Activated T-helper 1 cell treated with anti-CD3 and anti-CD28 coated beads, Interleukin-2, amount 50 U/mL, for 16 hours (primary cell): ENCODE measurements around the gene ZNF536.
"Not testable (repeated sequence)": the region's sequence is repeated elsewhere in the genome, so short reads cannot be mapped to it uniquely, and the experiment has no call there.

Experiments
- DNase-seq, 2 donors: peaks; one replicate each; pipeline ENCODE4 v3.0.0-alpha.2; 2020; ENCODE audit warnings: low read depth in 1 of 2, low spot score in 1 of 2

ZNF536 gene

DNA sequence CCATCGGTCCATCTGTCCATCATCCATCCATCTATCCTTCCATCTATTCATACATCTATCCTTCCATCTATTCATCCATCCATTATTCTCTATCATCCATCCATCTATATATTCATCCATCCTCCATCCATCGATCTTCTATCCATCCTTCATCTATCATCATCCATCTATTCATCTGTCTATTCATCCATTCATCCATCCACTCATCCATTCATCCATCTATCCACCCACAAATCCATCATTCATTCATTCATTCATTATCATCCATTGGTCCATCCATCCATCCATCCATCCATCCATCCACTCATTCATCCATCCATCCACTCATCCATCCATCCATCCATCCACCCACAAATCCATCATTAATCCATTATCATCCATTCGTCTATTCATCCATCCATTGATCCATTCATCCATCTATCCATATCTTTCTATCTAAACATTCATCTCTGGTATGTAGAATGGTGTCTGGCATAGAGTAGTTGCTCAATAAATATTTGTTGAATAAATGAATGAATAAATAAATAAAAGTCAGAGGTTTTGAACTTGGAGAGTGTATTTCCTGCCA is 36.6 kb downstream of the ZNF536 start:
- no peak for DNase-seq

GRCh38 chr19:30411714-30412113 is 39.5 kb downstream of the ZNF536 start:
- no peak for DNase-seq

- DNase-seq = no peak
Measured at GRCh38 chr19:30416375-30416774, 44.2 kb downstream of the ZNF536 start.

GRCh38 chr19:30417166-30417565 is 45.0 kb downstream of the ZNF536 start:
- not testable (repeated sequence) for DNase-seq

DNA sequence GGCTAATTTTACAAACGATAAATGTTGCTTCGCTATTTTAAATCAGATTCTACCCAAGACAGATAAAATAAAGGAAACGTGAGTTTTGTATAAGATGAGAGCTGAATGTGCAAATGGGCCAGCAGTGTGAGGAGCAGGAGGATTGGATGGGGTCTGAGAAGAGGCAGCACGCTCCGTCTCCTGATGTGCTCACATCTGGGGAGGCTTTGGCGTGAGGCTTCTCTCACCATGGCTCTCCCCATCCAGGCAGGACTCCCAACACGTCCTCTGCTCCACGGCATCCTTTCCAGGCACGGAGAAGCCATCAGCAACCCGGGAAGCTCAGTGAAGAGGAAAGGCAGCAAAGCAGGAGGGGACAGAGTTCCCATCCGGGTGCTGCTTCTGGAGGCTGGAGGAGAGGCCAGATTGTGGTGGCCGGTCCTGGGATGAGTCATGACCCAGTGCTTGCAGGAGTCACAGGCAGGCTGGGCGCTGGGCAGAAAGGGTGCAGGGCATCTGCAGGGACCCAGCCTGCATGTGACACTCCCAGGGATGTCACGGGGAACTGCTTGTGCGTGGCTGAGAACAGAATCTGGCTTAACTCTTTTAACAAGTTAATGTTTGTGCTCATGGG is 47.5 kb downstream of the ZNF536 start:
- no peak for DNase-seq

DNA sequence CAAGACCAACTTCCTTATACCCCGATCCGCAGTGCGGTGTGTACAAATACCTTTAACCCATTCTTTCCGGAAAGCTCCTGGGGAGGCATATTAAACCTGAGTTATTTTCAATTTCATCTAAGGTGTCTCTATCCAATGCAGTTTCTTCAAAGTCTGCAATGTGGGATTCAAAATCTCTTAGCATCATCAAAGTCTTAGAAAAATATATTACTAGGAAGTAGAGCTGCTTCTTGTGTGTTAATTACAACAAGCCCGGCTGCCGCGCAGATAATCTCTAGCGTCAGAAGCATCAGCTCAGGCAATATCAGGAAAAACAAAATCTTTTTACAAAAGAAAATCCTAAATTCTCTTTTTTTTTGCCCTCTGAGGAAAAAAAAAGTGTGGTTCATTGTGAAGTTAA is 48.1 kb downstream of the ZNF536 start:
- no peak for DNase-seq

DNA sequence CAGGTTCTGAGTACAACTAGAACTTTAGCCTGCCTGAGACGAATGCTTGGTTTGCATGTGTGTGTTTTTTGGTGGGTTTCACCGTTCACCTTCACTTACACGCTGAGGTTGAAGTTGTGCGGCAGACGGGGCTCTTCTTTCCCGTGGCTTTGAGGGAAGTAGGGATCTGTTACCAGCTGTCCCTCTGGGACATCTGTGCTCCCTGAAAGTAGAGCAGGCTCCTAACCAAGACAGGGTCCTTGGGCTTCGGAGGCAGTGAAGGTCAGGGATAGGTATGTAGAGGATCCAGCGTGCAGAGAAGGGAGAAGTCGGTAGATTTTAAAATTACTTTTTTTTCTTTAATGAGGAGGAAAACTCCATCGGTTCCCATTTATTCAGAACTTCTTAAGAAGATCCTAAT is 48.7 kb downstream of the ZNF536 start:
- DNase-seq = no peak

DNA sequence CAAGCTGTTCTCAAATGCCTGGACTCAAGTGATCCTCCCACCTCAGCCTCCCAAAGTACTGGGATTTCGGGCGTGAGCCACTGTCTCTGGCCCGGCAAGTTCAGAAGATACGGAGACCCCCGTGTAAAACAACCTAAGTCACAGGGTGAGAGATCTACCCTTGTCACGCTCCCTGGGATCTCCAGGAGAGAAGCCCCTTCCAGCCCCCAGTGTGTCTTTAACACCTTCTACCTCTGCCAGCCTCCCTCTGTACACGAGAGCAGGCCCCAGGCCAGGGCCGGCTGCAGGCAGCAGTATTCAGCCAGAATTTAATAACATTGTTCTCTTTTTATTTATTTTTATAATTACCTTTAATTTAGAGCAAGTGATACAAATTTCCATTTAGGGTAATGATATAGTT is 49.4 kb downstream of the ZNF536 start:
- DNase-seq = no peak

GRCh38 chr19:30423481-30423880 is 51.3 kb downstream of the ZNF536 start:
- no peak for DNase-seq

GRCh38 chr19:30425885-30426838 is 54.0 kb downstream of the ZNF536 start:
- no peak for DNase-seq

DNA sequence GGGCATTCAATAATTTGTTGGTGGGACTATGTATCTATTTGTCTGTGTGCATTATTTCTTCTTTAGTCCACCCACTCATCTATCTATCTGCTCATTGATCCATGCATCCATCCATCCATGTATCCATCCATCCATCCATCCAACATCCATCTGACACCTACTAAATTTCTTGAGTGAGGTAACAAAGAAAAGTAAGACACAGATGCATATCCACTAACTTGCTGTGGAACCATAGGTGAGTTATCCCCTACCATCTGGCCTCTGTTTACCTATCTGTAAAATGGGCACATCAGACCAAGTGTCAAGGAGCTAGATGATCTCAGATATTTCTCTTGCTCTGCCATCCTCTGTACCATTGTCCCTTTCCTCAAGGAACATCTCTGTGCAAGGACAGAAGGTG is 54.7 kb downstream of the ZNF536 start:
- DNase-seq = no peak

- DNase-seq = no peak
Measured at GRCh38 chr19:30428092-30428680, 56.0 kb downstream of the ZNF536 start.

DNA sequence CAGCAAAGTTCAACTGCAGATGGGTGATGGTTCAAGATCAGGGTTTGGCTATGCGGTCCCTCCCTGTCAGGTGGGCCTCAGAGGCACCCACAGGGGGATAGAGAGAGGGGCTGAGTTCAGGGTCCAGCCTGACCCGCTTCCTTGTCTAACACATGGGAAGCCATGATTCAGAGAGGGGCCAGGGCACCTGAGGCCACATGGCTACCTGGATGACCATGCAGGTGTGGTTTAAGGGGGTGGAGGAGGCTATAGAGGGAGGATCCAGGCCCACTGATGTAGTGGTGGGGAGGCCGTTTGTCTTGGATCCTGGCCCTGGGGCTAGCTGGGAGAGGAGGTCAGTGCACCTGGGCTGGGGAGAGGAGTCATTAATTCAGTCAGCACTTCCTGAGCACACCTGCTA is 56.7 kb downstream of the ZNF536 start:
- DNase-seq = no peak

DNA sequence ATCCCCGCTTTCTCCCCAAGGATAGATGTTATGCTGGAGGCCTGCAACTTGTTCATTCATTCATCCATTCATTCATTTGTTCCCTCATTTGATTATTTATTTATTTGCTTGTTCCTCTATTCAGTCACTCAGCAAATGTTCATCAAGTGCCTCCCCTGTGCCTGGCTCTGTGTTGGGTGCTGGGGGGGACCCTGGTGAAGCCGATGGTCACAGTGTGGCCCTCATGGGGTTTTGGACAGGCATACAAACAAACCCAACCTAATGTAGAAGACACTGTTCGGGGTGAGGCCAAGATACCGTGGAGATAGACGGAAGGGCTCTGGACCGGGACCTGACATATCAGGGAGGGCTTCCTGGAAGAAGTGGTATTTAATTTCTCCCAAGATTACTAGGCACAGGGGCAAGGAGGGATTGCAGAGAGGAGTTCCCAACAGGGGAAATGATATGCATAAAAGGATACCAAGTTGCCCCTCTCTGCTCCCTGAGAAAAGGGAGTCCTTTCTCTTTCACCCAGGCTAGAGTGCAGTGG is 58.1 kb downstream of the ZNF536 start:
- no peak for DNase-seq

DNA sequence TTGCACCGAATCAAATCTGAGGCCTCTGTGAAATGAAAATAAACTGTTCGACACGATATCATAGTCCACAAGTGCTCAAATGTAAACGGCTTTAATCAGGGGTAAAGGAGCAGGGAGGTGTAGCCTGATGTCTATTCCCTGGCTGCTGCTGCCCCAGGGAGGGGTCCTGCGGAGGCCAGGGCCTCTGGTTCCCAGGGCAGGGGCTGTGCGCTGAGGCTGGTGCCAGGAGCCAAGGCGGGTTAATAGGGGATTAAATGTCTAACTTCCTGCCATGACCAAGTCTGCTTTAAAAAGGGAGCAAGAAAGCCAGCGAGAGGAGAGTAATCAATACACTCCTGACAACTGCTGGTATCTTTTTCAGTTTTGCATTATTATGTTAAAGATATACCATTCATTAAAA is 59.4 kb downstream of the ZNF536 start:
- DNase-seq = no peak

DNA sequence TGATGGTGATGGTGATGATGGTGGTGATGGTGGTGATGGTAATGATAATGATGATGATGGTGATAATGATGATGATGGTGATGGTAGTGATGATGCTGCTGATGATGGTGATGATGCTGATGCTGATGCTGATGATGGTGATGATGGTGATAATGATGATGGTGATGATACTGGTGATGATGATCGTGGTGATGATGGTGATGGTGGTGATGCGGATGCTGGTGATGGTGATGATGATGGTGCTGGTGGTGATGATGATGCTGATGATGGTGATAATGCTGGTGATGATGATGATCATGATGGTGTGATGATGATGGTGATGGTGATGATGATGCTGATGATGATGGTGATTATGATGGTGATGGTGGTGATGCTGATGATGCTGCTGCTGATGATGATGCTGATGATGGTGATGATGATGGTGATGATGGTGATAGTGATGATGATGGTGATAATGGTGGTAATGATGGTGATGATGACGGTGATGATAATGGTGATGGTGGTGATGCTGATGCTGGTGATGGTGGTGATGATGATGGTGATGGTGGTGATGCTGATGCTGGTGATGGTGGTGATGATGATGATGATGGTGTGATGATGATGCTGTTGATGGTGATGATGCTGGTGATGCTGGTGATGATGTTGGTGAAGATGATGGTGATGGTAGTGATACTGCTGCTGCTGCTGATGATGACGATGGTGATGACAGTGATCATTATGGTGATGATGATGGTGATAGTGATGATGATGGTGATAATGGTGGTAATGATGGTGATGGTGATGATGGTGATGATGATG is 62.8 kb downstream of the ZNF536 start:
- DNase-seq = no peak

- no peak for DNase-seq
Measured at GRCh38 chr19:30437869-30438268, 65.7 kb downstream of the ZNF536 start.

DNA sequence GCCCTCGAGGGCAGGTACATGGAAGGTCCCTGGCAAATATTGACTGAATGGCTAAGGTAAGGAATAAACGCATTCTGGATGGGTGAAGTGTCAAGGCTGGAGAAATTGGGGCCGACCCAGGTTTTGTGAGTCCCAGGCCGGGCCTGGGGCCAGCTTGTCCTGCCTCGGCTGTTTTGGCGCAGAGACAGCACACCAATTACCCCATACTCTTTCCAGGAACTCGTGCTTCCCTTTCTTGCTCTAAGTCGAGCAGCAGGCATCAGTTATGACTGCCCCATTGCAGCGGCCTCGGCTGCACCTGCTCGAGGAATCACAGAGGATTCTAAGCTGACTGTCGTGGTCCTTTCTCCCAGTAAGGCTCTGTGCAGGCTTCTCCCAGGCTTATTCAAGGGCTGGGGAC is 67.1 kb downstream of the ZNF536 start:
- DNase-seq = no peak

- no peak for DNase-seq
Measured at GRCh38 chr19:30441011-30441410, 68.8 kb downstream of the ZNF536 start.

GRCh38 chr19:30442674-30443073 is 70.5 kb downstream of the ZNF536 start:
- no peak for DNase-seq
